Naive thymus-derived CD8-positive, alpha-beta T cell (primary cell): ENCODE data around the gene PHKG2. TPM values are rescaled to one million over a fixed set of nuclear protein-coding genes. Genes with fewer than 3 reads are reported as not detected.

Experiments used
- ATAC-seq, 2 donors: fragments of 150-1000 bp; cut with Tn5 transposase in 1 of 2; sonication (Bioruptor Pico), chemical (Tn5 transposase) in 1 of 2; 1 replicate in 1 of 2; 2 replicates in 1 of 2; pipeline ENCODE4 v1.10.0; 2021; ENCODE audit warnings: mild to moderate bottlenecking in 2 of 2, moderate library complexity in 2 of 2
- POLR2A ChIA-PET: fragments of 350-600 bp; sonication (Branson Sonifier 250); formaldehyde crosslinking; loops from one replicate; lab custom pipeline; 2021; ENCODE audit warnings: antibody characterized with exemption; lab: Charles Lee
- DNase-seq, 10 donors: peaks; one replicate each; pipeline versions ENCODE4 v3.0.0 to v3.0.0-alpha.2; 2020 to 2022
- H3K27ac Mint-ChIP-seq, 10 donors: one replicate each; pipeline ENCODE4 v1.8.0; 2020 to 2022; ENCODE audit warnings: mild to moderate bottlenecking in 10 of 10, mixed read lengths in 10 of 10, moderate library complexity in 4 of 10, inconsistent platforms in 1 of 10
- H3K27me3 Mint-ChIP-seq, 5 donors: one replicate each; pipeline ENCODE4 v1.8.0; 2021 to 2022; ENCODE audit warnings: mixed read lengths in 5 of 5
- H3K36me3 Mint-ChIP-seq, 3 donors: one replicate each; pipeline ENCODE4 v1.8.0; 2020 to 2022; ENCODE audit warnings: mixed read lengths in 3 of 3, mild to moderate bottlenecking in 2 of 3, inconsistent platforms in 1 of 3
- H3K4me1 Mint-ChIP-seq, 4 donors: one replicate each; pipeline ENCODE4 v1.8.0; 2021 to 2022; ENCODE audit warnings: mixed read lengths in 4 of 4
- H3K4me3 Mint-ChIP-seq, 10 donors: one replicate each; pipeline ENCODE4 v1.8.0; 2020 to 2022; ENCODE audit warnings: mild to moderate bottlenecking in 10 of 10, mixed read lengths in 10 of 10, moderate library complexity in 6 of 10, inconsistent platforms in 1 of 10
- H3K9me3 Mint-ChIP-seq, 9 donors: one replicate each; pipeline ENCODE4 v1.8.0; 2020 to 2022; ENCODE audit warnings: mixed read lengths in 9 of 9, mild to moderate bottlenecking in 3 of 9, inconsistent platforms in 1 of 9, moderate library complexity in 1 of 9
- polyA plus RNA-seq, 3 donors: library from polyadenylated mRNA; unstranded; fragments of 300-500 nt; fragmentation: Illumina TruSeq; gene quantifications; one replicate each; pipeline ENCODE4 v1.2.3, GENCODE V29; 2021
- total RNA-seq, 8 experiments: library from RNA in 2 of 8; stranded (reverse) in 2 of 8; gene quantifications; one replicate each; pipeline ENCODE4 v1.2.3 and lab custom pipeline; 2021 to 2026

Gene PHKG2
- total and polyA plus RNA-seq, 5 experiments from 2014 or later, result 39.7 to 53.7 (median 43.1) TPM

- peak overlapping the region in 4 of 10 donors; percentile 20 to 70 (median 50) for H3K27ac Mint-ChIP-seq
- peaks cover 0 to 94% (median 22%) of the 10 kb centered on the region in 3 donors for H3K36me3 Mint-ChIP-seq
- DNase-seq, result no peak
- no peaks in the 10 kb centered on the region for H3K9me3 Mint-ChIP-seq
- H3K27me3 Mint-ChIP-seq, result no peaks in the 10 kb centered on the region
- peaks cover 21 to 26% (median 22%) of the 10 kb centered on the region in 4 donors for H3K4me1 Mint-ChIP-seq
- ATAC-seq, result no peak
- POLR2A ChIA-PET, result interaction anchor here (0.6 to 1.2 kb wide), 2 partner anchors 36 to 110 kb away, joined by 4 to 7 read pairs; partner anchors contain the start of gene FBRS
- H3K4me3 Mint-ChIP-seq, result no peak overlapping the region
Measured at GRCh38 chr16:30768583-30769181, 20.5 kb downstream of the PHKG2 start.

- no peak for DNase-seq
- Mint-ChIP-seq H3K4me3 (no peak overlapping the region), H3K27me3 (no peaks in the 10 kb centered on the region), H3K27ac (no peak overlapping the region), H3K36me3 (peaks cover 0 to 92% (median 22%) of the 10 kb centered on the region in 3 donors), H3K9me3 (no peaks in the 10 kb centered on the region), H3K4me1 (peaks cover 21 to 23% (median 21%) of the 10 kb centered on the region in 4 donors)
- ATAC-seq, result no peak
- POLR2A ChIA-PET, result interaction anchor here (0.6 to 1.2 kb wide), 3 partner anchors 10 to 110 kb away, joined by 3 to 7 read pairs (median 4); partner anchors contain the start of gene FBRS
Measured at GRCh38 chr16:30769379-30770089, 21.3 kb downstream of the PHKG2 start.

- DNase-seq (no peak), ATAC-seq (no peak)
- Mint-ChIP-seq H3K27ac (peak overlapping the region in 3 of 10 donors; percentile 5 to 68 (median 43)), H3K4me1 (peaks cover 22 to 33% (median 29%) of the 10 kb centered on the region in 4 donors), H3K27me3 (no peaks in the 10 kb centered on the region), H3K9me3 (no peaks in the 10 kb centered on the region), H3K36me3 (peaks cover 0 to 72% (median 18%) of the 10 kb centered on the region in 3 donors), H3K4me3 (no peak overlapping the region)
- POLR2A ChIA-PET, result interaction anchor here (1.2 kb wide), 1 partner anchor 9 kb away, joined by 3 read pairs; no protein-coding TSS in a partner anchor
Measured at GRCh38 chr16:30771726-30772125, 23.5 kb downstream of the PHKG2 start.

- POLR2A ChIA-PET, result interaction anchor here (0.5 to 1.5 kb wide), 5 partner anchors 11 to 700 kb away, joined by 3 to 4 read pairs (median 3); partner anchors contain the start of genes PHKG2 and RNF40
- Mint-ChIP-seq H3K9me3 (no peaks in the 10 kb centered on the region), H3K4me3 (peak overlapping the region in 1 of 10 donors; percentile 96), H3K27me3 (peaks cover 0 to 5% (median 2%) of the 10 kb centered on the region in 5 donors), H3K4me1 (peaks cover 25 to 34% (median 28%) of the 10 kb centered on the region in 4 donors), H3K27ac (peak overlapping the region in 3 of 10 donors; percentile 19 to 44 (median 25)), H3K36me3 (peaks cover 0 to 52% (median 7%) of the 10 kb centered on the region in 3 donors)
- DNase-seq (no peak), ATAC-seq (no peak)
Measured at GRCh38 chr16:30773826-30774225, 25.6 kb downstream of the PHKG2 start.

- peaks cover 0 to 46% (median 4%) of the 10 kb centered on the region in 3 donors for H3K36me3 Mint-ChIP-seq
- peak overlapping the region in 9 of 10 donors; percentile 16 to 82 (median 60) for H3K27ac Mint-ChIP-seq
- H3K9me3 Mint-ChIP-seq, result no peaks in the 10 kb centered on the region
- ATAC-seq (peak; percentile 2 to 3), DNase-seq (no peak)
- H3K4me3 Mint-ChIP-seq, result peak overlapping the region; percentile 84 to 96 (median 92)
- peaks cover 23 to 32% (median 28%) of the 10 kb centered on the region in 4 donors for H3K4me1 Mint-ChIP-seq
- peaks cover 0 to 5% (median 2%) of the 10 kb centered on the region in 5 donors for H3K27me3 Mint-ChIP-seq
- POLR2A ChIA-PET, result interaction anchor here (0.5 to 1.5 kb wide), 11 partner anchors 12 to 723 kb away, joined by 3 to 8 read pairs (median 4); partner anchors contain the start of genes PHKG2 and RNF40
Measured at GRCh38 chr16:30774367-30775130, 26.3 kb downstream of the PHKG2 start.

GRCh38 chr16:30775131-30775391 is 26.8 kb downstream of the PHKG2 start:
- no peak for DNase-seq
- peaks cover 0 to 41% (median 4%) of the 10 kb centered on the region in 3 donors for H3K36me3 Mint-ChIP-seq
- H3K27me3 Mint-ChIP-seq, result peaks cover 0 to 5% (median 2%) of the 10 kb centered on the region in 5 donors
- peak overlapping the region in 8 of 10 donors; percentile 16 to 90 (median 71) for H3K27ac Mint-ChIP-seq
- no peaks in the 10 kb centered on the region for H3K9me3 Mint-ChIP-seq
- peak overlapping the region; percentile 84 to 96 (median 92) for H3K4me3 Mint-ChIP-seq
- POLR2A ChIA-PET, result interaction anchor here (0.5 to 1.5 kb wide), 8 partner anchors 12 to 723 kb away, joined by 3 to 8 read pairs (median 4); partner anchors contain the start of genes PHKG2 and RNF40
- no peak for ATAC-seq
- H3K4me1 Mint-ChIP-seq, result peaks cover 23 to 32% (median 28%) of the 10 kb centered on the region in 4 donors

GRCh38 chr16:30775392-30776188 is 27.4 kb downstream of the PHKG2 start:
- peak overlapping the region in 9 of 10 donors; percentile 16 to 90 (median 69) for H3K27ac Mint-ChIP-seq
- H3K4me1 Mint-ChIP-seq, result peaks cover 23 to 32% (median 28%) of the 10 kb centered on the region in 4 donors
- ATAC-seq (peak; percentile 85 to 86), DNase-seq (peak; percentile 26 to 72 (median 50))
- peaks cover 0 to 5% (median 2%) of the 10 kb centered on the region in 5 donors for H3K27me3 Mint-ChIP-seq
- POLR2A ChIA-PET, result interaction anchor here (0.5 to 1.4 kb wide), 6 partner anchors 13 to 724 kb away, joined by 3 to 8 read pairs (median 4); partner anchors contain the start of gene PHKG2
- H3K36me3 Mint-ChIP-seq, result peaks cover 0 to 36% (median under 1%) of the 10 kb centered on the region in 3 donors
- H3K4me3 Mint-ChIP-seq, result peak overlapping the region; percentile 84 to 96 (median 92)
- no peaks in the 10 kb centered on the region for H3K9me3 Mint-ChIP-seq

GRCh38 chr16:30777591-30778297 is 29.5 kb downstream of the PHKG2 start:
- peaks cover 0 to 14% (median 0%) of the 10 kb centered on the region in 3 donors for H3K36me3 Mint-ChIP-seq
- POLR2A ChIA-PET, result interaction anchor here (0.6 to 1.3 kb wide), 3 partner anchors 10 to 14 kb away, joined by 3 to 5 read pairs (median 5); partner anchors contain the start of gene ZNF629
- peaks cover 0 to 5% (median 2%) of the 10 kb centered on the region in 5 donors for H3K27me3 Mint-ChIP-seq
- no peaks in the 10 kb centered on the region for H3K9me3 Mint-ChIP-seq
- DNase-seq (no peak), ATAC-seq (no peak)
- peak overlapping the region in 9 of 10 donors; percentile 72 to 96 (median 84) for H3K4me3 Mint-ChIP-seq
- peak overlapping the region in 1 of 10 donors; percentile 88 for H3K27ac Mint-ChIP-seq
- peaks cover 17 to 26% (median 20%) of the 10 kb centered on the region in 4 donors for H3K4me1 Mint-ChIP-seq

- POLR2A ChIA-PET, result interaction anchor here (1.0 kb wide), 1 partner anchor 9 kb away, joined by 3 read pairs; the partner anchor contains the start of gene ZNF629
- Mint-ChIP-seq H3K27me3 (peaks cover 0 to 5% (median 2%) of the 10 kb centered on the region in 5 donors), H3K9me3 (no peaks in the 10 kb centered on the region), H3K27ac (peak overlapping the region in 3 of 10 donors; percentile 25 to 41 (median 34)), H3K4me3 (peak overlapping the region in 1 of 10 donors; percentile 10), H3K36me3 (peaks cover 0 to 9% (median 2%) of the 10 kb centered on the region in 3 donors), H3K4me1 (peaks cover 11 to 21% (median 15%) of the 10 kb centered on the region in 4 donors)
- no peak for DNase-seq
- ATAC-seq, result no peak
Measured at GRCh38 chr16:30778549-30779244, 30.5 kb downstream of the PHKG2 start.

- Mint-ChIP-seq H3K36me3 (peaks cover 0 to 4% (median 2%) of the 10 kb centered on the region in 3 donors), H3K4me1 (peaks cover 10 to 18% (median 14%) of the 10 kb centered on the region in 4 donors), H3K27me3 (peaks cover 0 to 5% (median 2%) of the 10 kb centered on the region in 5 donors), H3K9me3 (no peaks in the 10 kb centered on the region), H3K27ac (peak overlapping the region in 1 of 10 donors; percentile 52), H3K4me3 (no peak overlapping the region)
- POLR2A ChIA-PET, result no interaction called here
- ATAC-seq, result no peak
- no peak for DNase-seq
Measured at GRCh38 chr16:30779596-30779995, 31.4 kb downstream of the PHKG2 start.
